Measurements from ENCODE around the gene FXYD6.

Gene FXYD6

GRCh38 chr11:117918366-117919255 is 42.2 kb upstream of the FXYD6 start:
- TF ChIP-seq TAF1 (IDR thresholded peaks at IDR 0.05; ENCODE audit: borderline replicate concordance, insufficient read depth, low read length) = no peak
- TF ChIP-seq FOXP2 (optimal IDR thresholded peaks at IDR 0.05; ENCODE audit: borderline replicate concordance, extremely low read depth, extremely low read length, insufficient read depth) = no peak
- no peak for TF ChIP-seq REST (IDR thresholded peaks at IDR 0.05; ENCODE audit: insufficient read depth in 1 of 2, low read depth in 2 of 2, low read length in 2 of 2)
- no peak for TF ChIP-seq POLR2AphosphoS5 (IDR thresholded peaks at IDR 0.05; ENCODE audit: low read depth, low read length)
- TF ChIP-seq SIN3A (IDR thresholded peaks at IDR 0.05; ENCODE audit: borderline replicate concordance, insufficient read depth, low read length) = no peak

GRCh38 chr11:117917591-117918151 is 41.2 kb upstream of the FXYD6 start:
- no peak for TF ChIP-seq TAF1 (IDR thresholded peaks at IDR 0.05; ENCODE audit: borderline replicate concordance, insufficient read depth, low read length)

- TF ChIP-seq SIN3A (IDR thresholded peaks at IDR 0.05; ENCODE audit: borderline replicate concordance, insufficient read depth, low read length) (no peak), TAF1 (IDR thresholded peaks at IDR 0.05; ENCODE audit: borderline replicate concordance, insufficient read depth, low read length) (no peak), POLR2AphosphoS5 (IDR thresholded peaks at IDR 0.05; ENCODE audit: low read depth, low read length) (no peak), FOXP2 (optimal IDR thresholded peaks at IDR 0.05; ENCODE audit: borderline replicate concordance, extremely low read depth, extremely low read length, insufficient read depth) (no peak), REST (IDR thresholded peaks at IDR 0.05; ENCODE audit: insufficient read depth in 1 of 2, low read depth in 2 of 2, low read length in 2 of 2) (no peak)
These were observed 40.5 kb upstream of the FXYD6 start for GRCh38 chr11:117916956-117917355.

GRCh38 chr11:117915672-117916235 is 39.3 kb upstream of the FXYD6 start:
- no peak for TF ChIP-seq TAF1 (IDR thresholded peaks at IDR 0.05; ENCODE audit: borderline replicate concordance, insufficient read depth, low read length)
- TF ChIP-seq POLR2AphosphoS5 (IDR thresholded peaks at IDR 0.05; ENCODE audit: low read depth, low read length) = no peak
- TF ChIP-seq SIN3A (IDR thresholded peaks at IDR 0.05; ENCODE audit: borderline replicate concordance, insufficient read depth, low read length) = no peak
- no peak for TF ChIP-seq FOXP2 (optimal IDR thresholded peaks at IDR 0.05; ENCODE audit: borderline replicate concordance, extremely low read depth, extremely low read length, insufficient read depth)

- TF ChIP-seq SIN3A (IDR thresholded peaks at IDR 0.05; ENCODE audit: borderline replicate concordance, insufficient read depth, low read length) = no peak
- TF ChIP-seq TAF1 (IDR thresholded peaks at IDR 0.05; ENCODE audit: borderline replicate concordance, insufficient read depth, low read length) = no peak
- no peak for TF ChIP-seq POLR2AphosphoS5 (IDR thresholded peaks at IDR 0.05; ENCODE audit: low read depth, low read length)
- no peak for TF ChIP-seq REST (IDR thresholded peaks at IDR 0.05; ENCODE audit: insufficient read depth in 1 of 2, low read depth in 2 of 2, low read length in 2 of 2)
- TF ChIP-seq FOXP2 (optimal IDR thresholded peaks at IDR 0.05; ENCODE audit: borderline replicate concordance, extremely low read depth, extremely low read length, insufficient read depth) = no peak
These were observed 38.6 kb upstream of the FXYD6 start for GRCh38 chr11:117914991-117915618.
